ENCODE data around the gene CISD3. TPM values are rescaled to one million over a fixed set of nuclear protein-coding genes. Genes with fewer than 3 reads are reported as not detected.
A peak's percentile ranks its signal among the peaks of the same experiment; 100 is the strongest.

CISD3 gene
- total RNA-seq, 6 experiments from 2014 or later = 34.2 to 88.1 (median 55.1) TPM

- peak; percentile 13 to 60 (median 50) for ATAC-seq
- Histone ChIP-seq H3K4me3 (no peak overlapping the region), H3K9me3 (no peaks in the 10 kb centered on the region), H3K27me3 (no peaks in the 10 kb centered on the region), H3K27ac (peak overlapping the region in 2 of 3 donors; percentile 84 to 89), H3K4me1 (peaks cover 0 to 27% (median 14%) of the 10 kb centered on the region in 4 donors), H3K36me3 (peaks cover 0 to 9% (median 2%) of the 10 kb centered on the region in 4 donors)
- intact Hi-C loops (cut with DNase I) = loop anchor here in 1 of 2 donors (5.0 kb wide), 1 partner anchor 50 kb away; no protein-coding TSS in a partner anchor
- TF ChIP-seq POLR2A (IDR thresholded peaks at IDR 0.05) = no peak
- TF ChIP-seq CTCF (IDR thresholded peaks at IDR 0.05) = no peak
- 52% methylated on average over 4 of the region's 7 CpGs for WGBS (ENCODE audit: insufficient coverage, low coverage, low lambda C conversion rate, missing lambda C conversion rate)
- DNase-seq = peak in 2 of 3 donors; percentile 81 to 91
These were observed 2.5 kb downstream of the CISD3 start for GRCh38 chr17:38732376-38733281.

DNA sequence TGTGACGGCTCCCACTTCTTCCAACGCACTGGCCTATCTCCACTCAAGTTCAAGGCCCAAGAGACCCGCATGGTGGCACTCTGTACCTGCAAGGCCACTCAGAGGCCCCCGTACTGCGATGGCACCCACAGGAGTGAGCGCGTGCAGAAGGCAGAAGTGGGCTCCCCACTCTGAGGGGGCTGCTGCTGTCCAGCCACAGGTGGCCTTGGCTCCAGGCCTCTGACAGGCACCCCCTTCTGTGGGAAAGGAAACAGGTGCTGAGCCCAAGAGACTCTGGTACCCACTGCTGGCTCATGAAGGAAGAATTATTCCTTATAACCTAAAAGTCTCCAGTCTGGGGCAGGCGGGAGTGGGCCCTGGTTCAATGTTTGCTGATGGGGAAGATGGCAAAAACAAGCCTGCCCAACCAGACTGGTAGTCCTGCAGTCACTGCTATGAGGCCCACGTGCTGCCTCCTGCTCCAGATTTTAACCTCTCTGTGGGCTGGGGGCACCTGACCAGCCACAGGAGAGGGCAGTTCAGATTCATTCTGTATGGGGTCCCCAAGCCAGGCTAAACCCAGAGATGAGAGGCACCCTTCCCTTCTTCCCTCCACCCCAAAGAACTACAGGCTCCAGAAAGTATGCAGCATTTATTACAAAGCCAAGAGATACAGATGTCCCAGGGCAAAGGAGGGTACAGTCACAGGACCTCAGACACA lies 3.3 kb downstream of the CISD3 start:
- DNase-seq (no peak), ATAC-seq (no peak)
- H3K4me3 ChIP-seq = no peak overlapping the region
- WGBS (ENCODE audit: insufficient coverage, low coverage, low lambda C conversion rate, missing lambda C conversion rate) = 62% methylated on average over 2 of the region's 9 CpGs
- H3K27ac ChIP-seq = peak overlapping the region in 2 of 3 donors; percentile 27 to 36
- intact Hi-C loops (cut with DNase I) = loop anchor here in 1 of 2 donors (5.0 kb wide), 1 partner anchor 51 kb away; no protein-coding TSS in a partner anchor
- H3K4me1 ChIP-seq = peaks cover 0 to 27% (median 14%) of the 10 kb centered on the region in 4 donors
- TF ChIP-seq CTCF (IDR thresholded peaks at IDR 0.05) = no peak
- no peak for TF ChIP-seq POLR2A (IDR thresholded peaks at IDR 0.05)
- H3K9me3 ChIP-seq = no peaks in the 10 kb centered on the region
- no peaks in the 10 kb centered on the region for H3K27me3 ChIP-seq
- H3K36me3 ChIP-seq = peaks cover 0 to 9% (median 2%) of the 10 kb centered on the region in 4 donors

GRCh38 chr17:38733982-38734973 lies 4.1 kb downstream of the CISD3 start:
- intact Hi-C loops (cut with DNase I) = loop anchor here in 1 of 2 donors (5.0 kb wide), 1 partner anchor 52 kb away; no protein-coding TSS in a partner anchor
- Histone ChIP-seq H3K27ac (no peak overlapping the region), H3K36me3 (peaks cover 0 to 9% (median 2%) of the 10 kb centered on the region in 4 donors), H3K27me3 (no peaks in the 10 kb centered on the region), H3K9me3 (no peaks in the 10 kb centered on the region), H3K4me3 (no peak overlapping the region), H3K4me1 (peaks cover 0 to 26% (median 12%) of the 10 kb centered on the region in 4 donors)
- WGBS (ENCODE audit: insufficient coverage, low coverage, low lambda C conversion rate, missing lambda C conversion rate) = 90% methylated on average over 8 of the region's 15 CpGs
- ATAC-seq (no peak), DNase-seq (no peak)
- TF ChIP-seq POLR2A (IDR thresholded peaks at IDR 0.05) = no peak
- no peak for TF ChIP-seq CTCF (IDR thresholded peaks at IDR 0.05)
